HG03378 (cell line): Measurements from ENCODE around the gene ST6GAL2.

Experiments
- ATAC-seq: cut with Tn5 transposase; IDR thresholded peaks from one replicate; pipeline ENCODE4 v1.9.1; 2021; ENCODE audit warnings: mild to moderate bottlenecking, moderate library complexity; ENCODE audit not compliant: unreplicated experiment

ST6GAL2 gene

DNA sequence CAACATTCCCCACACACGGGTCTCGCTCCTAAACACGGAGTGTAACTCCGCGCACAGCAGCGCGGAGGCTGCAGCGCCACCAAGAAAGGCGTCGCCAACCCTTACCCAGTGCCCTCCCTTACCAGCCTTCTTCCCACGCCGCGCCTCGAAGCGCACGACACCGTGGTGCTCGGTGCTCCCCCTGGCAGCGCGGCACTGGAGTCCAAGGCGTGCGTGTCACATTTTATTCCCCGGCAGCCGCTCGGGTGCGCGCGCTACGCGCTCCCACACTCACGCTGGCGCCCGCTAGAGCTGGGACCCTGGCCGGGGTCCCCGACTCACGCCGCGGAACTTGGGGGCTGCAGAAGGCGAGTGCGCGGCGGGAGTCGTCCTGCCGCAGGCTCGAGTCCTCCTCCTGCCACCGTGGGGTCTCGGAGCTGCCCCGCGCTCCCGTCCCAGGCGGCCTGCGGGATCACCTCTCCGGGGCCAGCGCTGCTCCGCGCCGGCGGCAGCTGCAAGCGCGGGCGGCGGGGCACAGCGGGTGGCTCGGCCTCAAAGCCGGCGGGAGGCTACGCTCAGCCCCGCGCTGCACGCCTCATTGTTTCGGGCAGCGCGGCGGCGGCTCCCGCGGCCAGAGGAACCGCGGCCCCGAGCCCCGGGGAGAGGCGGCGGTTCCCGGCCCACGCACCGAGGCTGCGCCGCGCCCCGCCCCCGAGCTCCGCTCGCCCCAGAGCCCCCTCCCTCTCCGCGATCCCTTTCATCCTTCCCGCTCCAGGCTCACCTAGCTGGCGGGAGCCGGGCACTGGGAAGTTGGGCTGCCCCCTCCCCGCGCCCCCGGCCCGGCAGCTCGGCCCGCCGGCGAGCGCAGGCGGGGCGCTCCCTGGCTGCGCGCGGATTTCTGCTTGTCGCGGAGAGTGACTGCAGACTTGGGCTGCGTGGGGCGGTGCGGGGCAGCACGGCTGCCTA lies at the start of gene ST6GAL2:
Gene ST6GAL2 (minus strand): TSS at position 197 of the 945 bp plus-strand sequence. CDS start 42,190 bp downstream, outside the sequence.
- ATAC-seq = no peak

DNA sequence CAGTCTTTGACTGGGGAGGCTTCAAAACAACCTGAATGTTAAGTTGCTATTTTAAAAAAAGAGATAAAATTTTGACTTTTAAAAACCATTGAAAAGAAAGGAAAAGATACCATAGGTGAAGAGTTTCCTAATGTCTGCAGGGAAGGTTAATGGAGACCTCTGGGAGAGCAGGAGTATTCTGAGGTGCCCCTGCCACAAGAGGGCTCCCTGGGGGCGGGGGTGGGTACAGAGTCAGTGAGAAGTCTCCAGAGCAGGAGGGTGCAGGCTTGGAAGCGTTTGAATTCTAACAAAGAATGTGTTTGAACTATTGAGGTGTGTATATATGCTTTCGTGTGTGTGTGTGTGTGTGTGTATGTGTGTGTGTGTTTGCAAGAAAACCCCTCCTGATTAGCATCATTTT lies 46.7 kb upstream of the ST6GAL2 start:
- ATAC-seq = no peak

DNA sequence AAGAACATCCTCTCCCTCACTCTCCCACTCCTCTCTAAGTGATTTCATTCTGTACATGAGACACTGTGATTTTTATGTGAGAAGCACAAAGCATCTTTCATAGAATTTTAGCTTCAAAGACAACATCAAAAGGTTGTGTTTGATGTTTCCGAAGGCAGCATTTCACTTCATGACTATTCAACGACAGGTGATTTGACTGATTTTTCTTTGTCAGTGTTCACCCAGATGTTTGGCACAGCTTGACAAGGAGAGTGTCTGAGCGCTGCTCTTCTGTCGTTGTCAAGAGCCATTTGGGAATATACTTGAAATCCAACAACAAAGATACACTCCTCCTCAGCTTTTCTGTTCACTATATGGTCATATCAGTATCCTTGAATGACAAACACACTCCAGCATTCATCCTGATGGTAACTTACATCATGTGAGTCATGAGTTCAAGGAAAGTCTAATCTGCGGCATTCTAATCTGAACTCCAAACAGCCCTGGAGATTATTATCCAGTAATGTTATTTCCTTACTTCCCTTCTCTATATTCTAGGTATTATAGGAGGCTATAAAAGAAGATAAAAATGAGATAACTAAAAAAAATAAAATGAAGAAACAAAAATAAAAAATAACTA lies 45.9 kb upstream of the ST6GAL2 start:
- no peak for ATAC-seq

DNA sequence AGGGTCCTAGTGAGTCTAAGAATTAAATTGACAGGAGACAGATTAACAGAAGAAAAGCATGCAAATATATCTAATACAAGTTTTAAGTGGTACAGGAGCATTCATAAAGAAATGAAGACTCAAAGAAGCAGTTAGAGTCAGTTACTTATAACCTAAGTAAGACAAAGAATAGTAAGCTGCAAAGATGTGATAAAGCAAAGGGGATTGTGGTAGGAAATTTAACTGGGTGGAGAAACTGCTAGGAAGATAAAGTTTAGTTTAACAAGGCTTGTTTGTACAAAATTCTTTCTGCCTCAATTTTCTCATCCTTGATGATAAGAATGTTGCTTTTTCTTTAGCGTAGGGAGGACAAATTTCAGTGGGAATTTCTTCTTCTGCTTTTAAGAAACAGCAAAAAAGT lies 35.5 kb upstream of the ST6GAL2 start:
- no peak for ATAC-seq

GRCh38 chr2:106919012-106919411 lies 33.0 kb upstream of the ST6GAL2 start:
- no peak for ATAC-seq

- no peak for ATAC-seq
Measured at GRCh38 chr2:106904242-106904641, 18.3 kb upstream of the ST6GAL2 start.

DNA sequence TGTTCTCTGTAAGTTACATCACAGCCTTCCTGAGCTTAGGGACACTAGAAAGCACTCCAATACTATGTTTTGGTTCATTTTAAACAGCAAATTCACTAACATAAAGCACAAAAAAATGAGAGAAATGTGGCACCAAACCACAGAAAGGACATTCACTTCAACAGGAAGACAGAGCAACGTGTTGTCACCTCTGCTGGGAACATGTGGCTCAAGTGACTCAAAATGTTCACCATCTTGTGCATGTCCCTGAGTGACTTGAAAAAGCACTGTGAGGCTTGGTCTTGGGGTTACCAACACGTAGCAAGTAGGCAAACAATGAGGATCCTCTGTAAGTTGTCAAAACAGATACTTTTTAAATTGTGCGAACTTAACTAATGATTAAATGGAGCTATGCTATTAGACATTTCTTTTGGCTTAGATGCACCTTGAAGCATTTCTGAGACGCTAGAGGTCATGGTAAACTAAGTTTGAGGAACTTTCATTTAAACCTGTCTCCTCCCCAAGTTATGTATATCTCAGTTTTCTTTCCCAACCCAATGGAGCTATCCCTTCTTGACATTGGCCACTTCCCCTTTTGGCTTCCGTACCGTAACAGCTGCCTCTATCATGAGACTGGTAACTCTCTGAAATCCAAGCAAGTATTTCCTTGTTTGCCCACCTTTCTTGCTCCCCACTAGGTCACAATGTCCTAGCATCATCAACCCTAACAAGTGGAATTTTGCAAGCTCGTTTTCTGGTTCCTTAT lies 14.0 kb upstream of the ST6GAL2 start:
- no peak for ATAC-seq

DNA sequence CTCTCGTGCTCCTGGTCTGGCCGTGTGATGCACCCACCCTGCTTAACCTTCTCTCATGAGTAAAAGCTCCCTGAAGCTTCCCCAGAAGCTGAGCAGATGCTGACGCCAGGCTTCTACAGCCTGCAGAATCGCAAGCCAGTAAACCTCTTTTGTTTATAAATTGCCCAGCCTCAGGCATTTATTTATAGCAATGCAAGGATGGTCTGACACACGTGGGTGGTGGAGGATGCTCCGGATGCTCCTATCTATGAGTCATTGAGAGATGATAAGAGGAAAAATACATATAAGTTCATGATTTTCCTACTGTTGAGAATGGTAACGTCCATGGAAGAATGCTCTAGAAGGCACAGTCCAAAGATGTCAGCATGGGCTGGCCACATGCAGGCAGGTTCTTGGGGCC lies 8.6 kb upstream of the ST6GAL2 start:
- no peak for ATAC-seq

GRCh38 chr2:106892048-106892447 lies 6.1 kb upstream of the ST6GAL2 start:
- no peak for ATAC-seq

- ATAC-seq = no peak
Measured at GRCh38 chr2:106890606-106891005, 4.6 kb upstream of the ST6GAL2 start.

GRCh38 chr2:106886916-106887758 lies 1.2 kb upstream of the ST6GAL2 start:
- no peak for ATAC-seq

DNA sequence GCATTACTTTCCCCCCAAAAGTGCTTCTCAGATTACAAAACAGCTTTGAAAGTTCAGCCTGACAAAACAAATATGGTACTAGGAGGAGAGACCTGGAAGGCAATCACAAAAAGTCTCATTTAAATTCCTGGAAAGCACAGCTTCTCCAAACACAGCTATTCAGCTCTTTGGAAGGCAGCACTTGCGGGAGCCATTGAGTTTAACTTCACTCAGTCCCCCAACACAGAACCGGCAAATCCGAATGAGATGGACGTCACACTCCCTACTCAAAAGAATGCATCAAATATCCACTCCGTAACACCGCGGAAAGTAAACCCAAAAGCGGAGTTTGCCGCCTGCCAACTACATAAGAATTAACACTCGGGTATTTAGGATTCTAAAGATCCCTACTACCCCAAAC lies 638 bp downstream of the ST6GAL2 start:
- no peak for ATAC-seq

GRCh38 chr2:106882673-106883072 lies 3.3 kb downstream of the ST6GAL2 start:
- no peak for ATAC-seq

- no peak for ATAC-seq
Measured at GRCh38 chr2:106878206-106878605, 7.8 kb downstream of the ST6GAL2 start.

- ATAC-seq = no peak
Measured at GRCh38 chr2:106876699-106877098, 9.3 kb downstream of the ST6GAL2 start.

DNA sequence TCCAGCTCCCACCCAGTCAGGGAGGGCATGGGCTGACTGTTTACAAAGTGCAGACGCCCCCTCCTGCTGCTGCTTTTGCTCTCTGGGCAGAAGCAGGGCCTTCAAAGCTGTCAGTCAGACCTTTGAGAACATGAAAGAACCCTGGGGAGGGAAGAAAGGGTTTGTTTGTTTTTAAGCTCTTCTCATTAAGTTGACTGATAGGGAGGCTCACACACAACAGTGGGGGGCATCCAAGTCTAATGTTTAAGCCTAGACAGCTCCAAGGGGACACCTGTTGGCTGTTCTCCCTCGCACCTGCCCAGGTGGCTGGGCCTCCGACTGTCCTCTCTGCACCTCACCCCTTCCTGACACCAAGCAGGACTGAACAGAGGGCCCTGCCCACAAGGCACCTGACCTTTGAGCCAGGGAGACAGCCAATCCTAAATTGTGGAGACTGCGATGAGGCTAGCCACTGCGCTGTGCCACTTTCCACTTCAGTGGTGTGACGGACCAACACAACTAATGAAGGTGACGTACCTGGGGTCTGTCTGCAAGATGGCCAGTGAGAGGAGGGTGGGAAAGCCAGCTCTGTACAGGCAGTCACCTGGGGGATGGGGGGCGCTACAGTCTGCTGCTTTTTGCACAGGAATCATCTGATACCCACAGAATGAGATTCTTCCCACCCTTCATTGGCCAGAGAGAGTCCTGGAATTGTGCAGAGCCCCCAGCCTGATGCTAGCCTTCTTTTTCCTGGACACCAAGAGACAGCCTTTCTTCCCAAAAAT lies 16.3 kb downstream of the ST6GAL2 start:
- ATAC-seq = no peak

GRCh38 chr2:106868275-106868674 lies 17.7 kb downstream of the ST6GAL2 start:
- ATAC-seq = no peak

DNA sequence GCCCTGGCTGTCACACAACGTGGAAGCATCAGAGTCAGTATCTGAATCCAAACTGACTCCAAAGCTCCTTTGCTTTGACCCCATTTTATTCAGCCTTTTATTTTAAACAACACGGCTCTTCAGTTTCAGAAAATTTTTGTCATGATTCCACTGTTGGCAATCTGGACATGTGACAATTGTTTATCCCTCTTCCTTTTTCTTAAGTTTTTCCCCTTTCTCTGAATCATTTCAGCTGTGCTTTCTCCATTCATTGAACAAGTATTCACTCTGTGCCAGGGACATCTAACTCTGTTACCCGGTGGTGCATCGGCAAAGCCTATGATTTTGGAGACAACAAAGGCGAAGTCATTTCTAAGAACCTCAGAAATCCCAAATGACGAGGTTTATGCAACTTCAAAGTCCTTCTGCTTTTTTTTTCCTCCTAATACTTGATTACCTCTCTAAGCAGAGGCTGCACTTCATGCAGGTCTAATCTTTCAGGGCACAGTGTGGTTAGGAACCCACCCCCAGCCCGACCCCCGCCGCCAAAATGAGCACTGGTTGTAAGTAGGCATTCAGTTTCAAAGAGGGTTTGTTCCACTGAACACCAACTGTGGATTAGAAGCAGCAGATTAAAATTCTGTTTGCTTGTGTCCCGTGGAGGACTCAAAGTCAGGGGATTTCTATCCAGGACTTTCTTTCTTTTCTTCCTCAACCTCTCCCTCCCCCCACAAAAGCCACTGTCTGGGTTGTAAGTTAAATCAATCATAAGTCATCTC lies 18.6 kb downstream of the ST6GAL2 start:
- ATAC-seq = no peak

DNA sequence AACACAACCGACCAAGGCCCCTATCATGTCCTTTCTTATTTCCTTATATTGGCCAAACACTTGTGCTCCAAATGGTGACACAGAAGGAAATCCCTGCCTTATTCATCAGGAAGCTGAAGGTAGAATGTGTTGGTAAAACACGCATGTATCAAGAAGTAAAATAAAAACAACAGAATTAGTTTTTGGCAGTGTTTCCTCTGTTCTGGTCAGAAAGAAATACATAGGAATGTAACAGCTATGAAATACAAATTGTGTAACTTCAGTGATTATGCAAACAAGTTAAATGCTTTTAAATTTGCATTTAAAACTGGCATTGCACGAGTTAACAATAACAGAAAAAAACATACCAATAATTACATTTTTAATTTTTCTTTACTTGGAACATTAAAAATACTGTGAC lies 19.3 kb downstream of the ST6GAL2 start:
- ATAC-seq = no peak
